ENCODE data around the gene DMRT3.

DNA sequence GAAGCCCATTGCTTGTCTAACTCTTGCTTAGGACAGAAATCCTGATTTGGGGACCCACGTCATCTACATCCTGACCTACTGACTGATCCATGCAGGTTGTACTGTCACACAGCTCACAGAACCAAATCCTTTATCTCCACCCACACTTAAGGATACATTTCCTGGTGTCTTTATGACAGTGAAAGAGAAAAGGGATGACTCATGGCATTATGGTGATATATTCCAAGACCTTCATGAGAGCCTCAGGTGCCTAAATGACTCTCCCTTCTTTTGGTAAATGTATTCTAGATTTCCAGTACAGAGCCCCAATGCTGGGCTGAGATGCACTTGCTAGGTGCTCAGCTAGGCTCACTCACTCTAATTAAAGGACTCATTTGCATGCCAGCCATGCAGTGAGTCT, 47.7 kb downstream of the DMRT3 start:
- TF ChIP-seq CTCF (IDR thresholded peaks at IDR 0.05): no peak
- TF ChIP-seq POLR2A (IDR thresholded peaks at IDR 0.05): no peak

All from heart left ventricle (tissue), 13 donors.